Stimulated activated CD4-positive, alpha-beta T cell treated with anti-CD3 and anti-CD28 coated beads, TNF-alpha, amount 100 ng/mL, for 48 hours (primary cell): ENCODE data around the gene EME2.

Experiments
- DNase-seq, 3 donors: peaks; one replicate each; pipeline ENCODE4 v3.0.0-alpha.2; 2020; ENCODE audit warnings: low read depth in 3 of 3

Gene EME2

DNA sequence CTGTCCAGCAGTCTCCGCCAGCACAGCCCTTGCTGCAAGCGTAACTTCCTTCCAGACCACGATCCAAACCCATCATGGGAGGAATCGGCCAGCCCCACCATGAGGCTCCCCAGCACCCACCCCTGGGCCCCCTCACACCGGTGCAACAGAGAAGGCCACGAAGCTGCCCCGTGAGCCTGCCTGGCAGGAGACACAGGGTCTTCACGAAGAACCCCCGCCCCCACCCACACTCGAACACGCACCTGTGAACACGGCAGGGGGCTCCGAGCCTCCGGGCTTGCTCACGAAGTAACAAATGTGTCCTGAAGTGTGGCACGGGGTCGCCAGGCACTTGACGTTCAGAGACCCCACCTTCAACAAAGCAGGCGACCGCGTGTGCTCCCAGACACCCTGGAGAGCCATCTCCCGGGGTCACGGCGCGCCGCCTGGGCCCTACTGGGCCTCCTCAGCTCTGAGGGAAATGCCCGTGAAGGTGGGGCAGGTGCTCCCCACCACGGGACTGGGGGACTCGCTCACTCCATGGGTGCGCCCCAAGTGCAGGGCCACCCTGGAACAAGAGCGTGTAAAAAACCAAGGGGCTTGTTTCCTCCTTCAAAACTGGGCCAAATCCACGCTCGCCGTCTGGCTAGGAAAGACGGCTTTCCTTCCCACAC lies 46.4 kb downstream of the EME2 start:
- DNase-seq, result no peak

- no peak for DNase-seq
Observed at GRCh38 chr16:1819611-1820010, 47.0 kb downstream of the EME2 start.

- DNase-seq, result no peak
Observed at GRCh38 chr16:1820096-1820945, 47.7 kb downstream of the EME2 start.

GRCh38 chr16:1820946-1821290 lies 48.3 kb downstream of the EME2 start:
- DNase-seq, result no peak

- no peak for DNase-seq
Observed at GRCh38 chr16:1821861-1822611, 49.4 kb downstream of the EME2 start.

- no peak for DNase-seq
Observed at GRCh38 chr16:1822801-1823200, 50.2 kb downstream of the EME2 start.

GRCh38 chr16:1823821-1824220 lies 51.2 kb downstream of the EME2 start:
- no peak for DNase-seq

GRCh38 chr16:1825381-1825863 lies 52.8 kb downstream of the EME2 start:
- DNase-seq, result no peak
